NCI-H82 (cell line): ENCODE measurements around the gene MARK2.

Experiments
- DNase-seq: peaks from one replicate; lab custom pipeline; 2025; lab: John Stamatoyannopoulos, UW

Gene MARK2

GRCh38 chr11:63929616-63930015, 90.7 kb downstream of the MARK2 start:
- peak; percentile 94 for DNase-seq

- DNase-seq = no peak
Observed at GRCh38 chr11:63931045-63931444, 92.1 kb downstream of the MARK2 start.

- no peak for DNase-seq
Observed at GRCh38 chr11:63931876-63932275, 93.0 kb downstream of the MARK2 start.

- DNase-seq = no peak
Observed at GRCh38 chr11:63933459-63933858, 94.5 kb downstream of the MARK2 start.

- DNase-seq = peak; percentile 51
Observed at GRCh38 chr11:63937713-63938478, 99.0 kb downstream of the MARK2 start.

- DNase-seq = peak; percentile 97
Observed at GRCh38 chr11:63938479-63939396, 99.8 kb downstream of the MARK2 start, which contains the start of gene NAA40. NAA40 (plus strand) TSS chr11:63939002; CDS start chr11:63939097, 95 bp downstream.

GRCh38 chr11:63939397-63939891, 100.5 kb downstream of the MARK2 start:
- DNase-seq = no peak

GRCh38 chr11:63940786-63941185, 101.9 kb downstream of the MARK2 start:
- no peak for DNase-seq

GRCh38 chr11:63941901-63942300, 103.0 kb downstream of the MARK2 start:
- no peak for DNase-seq

- no peak for DNase-seq
Observed at GRCh38 chr11:63942803-63943202, 103.9 kb downstream of the MARK2 start.

- no peak for DNase-seq
Observed at GRCh38 chr11:63944987-63945386, 106.1 kb downstream of the MARK2 start.

- peak; percentile 77 for DNase-seq
Observed at GRCh38 chr11:63945477-63946163, 106.7 kb downstream of the MARK2 start.

GRCh38 chr11:63951779-63952536, 113.0 kb downstream of the MARK2 start:
- DNase-seq = no peak

GRCh38 chr11:63952570-63952969, 113.7 kb downstream of the MARK2 start:
- DNase-seq = no peak

- no peak for DNase-seq
Observed at GRCh38 chr11:63958008-63958407, 119.1 kb downstream of the MARK2 start.
